ENCODE results near the gene CABP1. TPM values are rescaled to one million over a fixed set of nuclear protein-coding genes. Genes with fewer than 3 reads are reported as not detected.

Gene CABP1
- total and polyA plus RNA-seq, 10 of the 15 experiments (the other 5 are each of a cell fraction or from before 2014, with no cell fraction given): 0.16 to 2.4 (median 0.80) TPM; not detected in 2

DNA sequence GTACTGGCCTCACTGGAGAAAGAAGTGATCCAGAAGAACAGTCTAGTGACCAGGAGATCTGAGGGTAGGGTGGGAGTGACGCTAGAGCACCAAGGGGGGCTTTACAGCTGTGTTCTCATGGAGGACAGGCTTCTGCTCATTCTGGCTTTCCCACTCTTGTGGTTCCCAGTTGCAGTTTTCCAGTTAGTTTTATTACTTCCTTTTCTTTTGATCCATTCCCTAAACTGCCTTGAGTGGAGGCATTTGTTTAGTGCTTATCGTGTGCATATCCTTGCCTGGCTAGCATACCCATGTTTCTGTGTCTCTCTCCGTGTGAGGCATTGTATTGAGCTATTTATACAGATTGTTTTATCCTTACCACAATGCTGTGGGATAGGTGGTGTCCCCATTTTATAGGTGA lies 50.6 kb downstream of the CABP1 start:
- Histone ChIP-seq H3K36me3 (ENCODE audit: control insufficient read depth in 2 of 2, insufficient read depth in 2 of 2, low read length in 1 of 2) (peaks cover 13 to 30% of the 10 kb centered on the region in 2 experiments), H3K9ac (ENCODE audit: control insufficient read depth, insufficient read depth, low read length) (no peak overlapping the region; the same call in 1 of the 2 replicates), H3K27me3 (replicated peaks in 1 of 2; ENCODE audit: control insufficient read depth in 2 of 2, insufficient read depth in 2 of 2, low read length in 1 of 2) (no peaks in the 10 kb centered on the region), H3K27ac (ENCODE audit: control insufficient read depth, insufficient read depth) (no peak overlapping the region), H3K79me2 (ENCODE audit: control insufficient read depth, insufficient read depth, low read length) (peaks cover 70% of the 10 kb centered on the region), H3K4me3 (peak overlapping the region; percentile 97; the same call in 1 of the 2 replicates), H3K4me1 (ENCODE audit: control insufficient read depth, insufficient read depth, low read length) (peaks cover 4% of the 10 kb centered on the region; the same call in 1 of the 2 replicates), H3K4me2 (ENCODE audit: control insufficient read depth, insufficient read depth) (peak overlapping the region; percentile 9; the same call in 1 of the 2 replicates), H4K20me1 (ENCODE audit: control insufficient read depth, insufficient read depth) (no peaks in the 10 kb centered on the region; the same call in 1 of the 2 replicates), H2AFZ (ENCODE audit: control insufficient read depth, low read depth, low read length) (no peak overlapping the region), H3K9me3 (replicated peaks; ENCODE audit: control insufficient read depth, insufficient read depth, low read length) (no peaks in the 10 kb centered on the region)
- BruUV-seq (replicated peaks): no TSS peak
- ChIA-PET SMC1A (ENCODE audit: uncharacterized antibody, unreplicated experiment) (interaction anchor here (0.8 to 11.7 kb wide), 6 partner anchors 19 to 281 kb away, joined by 3 to 167 read pairs (median 14); partner anchors contain the start of gene UNC119B), RAD21 (ENCODE audit: unreplicated experiment) (interaction anchor here (0.6 to 8.9 kb wide), 6 partner anchors 14 to 281 kb away, joined by 3 to 144 read pairs (median 15); partner anchors contain the start of gene UNC119B), POLR2A (interaction anchor here (0.6 to 2.3 kb wide), 7 partner anchors 11 to 109 kb away, joined by 3 to 7 read pairs (median 3); partner anchors contain the start of gene POP5), CTCF (interaction anchor here (0.5 to 24.8 kb wide), 10 partner anchors 8 to 405 kb away, joined by 3 to 454 read pairs (median 7); partner anchors contain the start of gene CABP1)
- intact Hi-C loops (cut with micrococcal nuclease; ENCODE audit: unreplicated experiment): no loop called here
- ATAC-seq (no peak), DNase-seq (ENCODE audit: low read depth, low spot score) (no peak), FAIRE-seq (no peak)
- WGBS (ENCODE audit: insufficient coverage, insufficient replicate concordance, low lambda C conversion rate, missing lambda C conversion rate): 96% methylated on average over 3 of the region's 3 CpGs
- TF ChIP-seq, protein P1, sequence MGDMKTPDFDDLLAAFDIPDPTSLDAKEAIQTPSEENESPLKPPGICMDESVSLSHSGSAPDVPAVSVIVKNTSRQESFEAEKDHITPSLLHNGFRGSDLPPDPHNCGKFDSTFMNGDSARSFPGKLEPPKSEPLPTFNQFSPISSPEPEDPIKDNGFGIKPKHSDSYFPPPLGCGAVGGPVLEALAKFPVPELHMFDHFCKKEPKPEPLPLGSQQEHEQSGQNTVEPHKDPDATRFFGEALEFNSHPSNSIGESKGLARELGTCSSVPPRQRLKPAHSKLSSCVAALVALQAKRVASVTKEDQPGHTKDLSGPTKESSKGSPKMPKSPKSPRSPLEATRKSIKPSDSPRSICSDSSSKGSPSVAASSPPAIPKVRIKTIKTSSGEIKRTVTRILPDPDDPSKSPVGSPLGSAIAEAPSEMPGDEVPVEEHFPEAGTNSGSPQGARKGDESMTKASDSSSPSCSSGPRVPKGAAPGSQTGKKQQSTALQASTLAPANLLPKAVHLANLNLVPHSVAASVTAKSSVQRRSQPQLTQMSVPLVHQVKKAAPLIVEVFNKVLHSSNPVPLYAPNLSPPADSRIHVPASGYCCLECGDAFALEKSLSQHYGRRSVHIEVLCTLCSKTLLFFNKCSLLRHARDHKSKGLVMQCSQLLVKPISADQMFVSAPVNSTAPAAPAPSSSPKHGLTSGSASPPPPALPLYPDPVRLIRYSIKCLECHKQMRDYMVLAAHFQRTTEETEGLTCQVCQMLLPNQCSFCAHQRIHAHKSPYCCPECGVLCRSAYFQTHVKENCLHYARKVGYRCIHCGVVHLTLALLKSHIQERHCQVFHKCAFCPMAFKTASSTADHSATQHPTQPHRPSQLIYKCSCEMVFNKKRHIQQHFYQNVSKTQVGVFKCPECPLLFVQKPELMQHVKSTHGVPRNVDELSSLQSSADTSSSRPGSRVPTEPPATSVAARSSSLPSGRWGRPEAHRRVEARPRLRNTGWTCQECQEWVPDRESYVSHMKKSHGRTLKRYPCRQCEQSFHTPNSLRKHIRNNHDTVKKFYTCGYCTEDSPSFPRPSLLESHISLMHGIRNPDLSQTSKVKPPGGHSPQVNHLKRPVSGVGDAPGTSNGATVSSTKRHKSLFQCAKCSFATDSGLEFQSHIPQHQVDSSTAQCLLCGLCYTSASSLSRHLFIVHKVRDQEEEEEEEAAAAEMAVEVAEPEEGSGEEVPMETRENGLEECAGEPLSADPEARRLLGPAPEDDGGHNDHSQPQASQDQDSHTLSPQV (IDR thresholded peaks at IDR 0.05): no peak
- TF ChIP-seq IKZF1 (conservative IDR thresholded peaks at IDR 0.05): 0 out of 2 replicates have a peak, but pooled peaks have one; percentile 7
- in situ Hi-C loops (cut with MboI): no loop called here
